Ishikawa (cell line): ENCODE results near the gene HSF5.

ENCODE experiments used
- EP300 ChIP-seq: IDR thresholded peaks from 2 replicates; pipeline ENCODE4 v1.6.1; 2012; ENCODE audit warnings: borderline replicate concordance
- RAD21 ChIP-seq: IDR thresholded peaks from 2 replicates; pipeline ENCODE4 v1.6.1; 2012; ENCODE audit warnings: low read depth
- TF ChIP-seq, protein P1 (sequence below): IDR thresholded peaks from 2 replicates; pipeline ENCODE4 v1.6.1; 2012; ENCODE audit warnings: low read depth, mild to moderate bottlenecking
- TF ChIP-seq, protein P2 (sequence below): IDR thresholded peaks from 2 replicates; pipeline ENCODE4 v1.6.1; 2012

DNA sequence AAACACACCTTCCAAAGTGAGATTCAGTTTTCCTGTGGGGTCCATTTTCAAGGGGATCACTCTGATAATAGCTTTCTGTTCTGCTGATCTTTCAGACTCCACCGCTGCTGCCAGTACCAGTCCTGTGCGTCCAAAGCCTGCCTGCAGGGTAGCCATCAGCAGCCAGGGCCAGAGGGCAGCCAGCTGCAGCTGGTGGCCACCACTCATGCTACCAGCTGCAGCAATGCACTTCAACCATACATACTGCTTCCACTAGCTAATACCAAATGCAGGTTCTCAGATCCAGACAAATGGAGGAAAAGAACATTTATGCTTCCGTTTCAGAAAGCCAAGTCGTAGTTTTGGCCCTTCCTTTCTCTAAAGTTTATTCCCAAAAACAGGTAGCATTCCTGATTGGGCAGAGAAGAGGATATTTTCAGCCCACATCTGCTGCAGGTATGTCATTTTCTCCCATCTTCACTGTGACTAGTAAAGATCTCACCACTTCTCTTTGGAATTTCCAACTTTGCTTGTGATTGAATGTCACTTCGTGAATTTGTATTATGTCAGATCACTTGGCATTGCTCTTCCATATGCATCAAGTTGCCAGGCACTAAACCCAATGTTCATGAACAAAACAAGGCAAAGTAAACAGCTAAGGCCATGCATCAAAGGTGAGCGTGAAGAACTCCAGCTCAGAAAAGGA is 72.7 kb downstream of the HSF5 start:
- TF ChIP-seq EP300 (no peak), RAD21 (no peak)
- TF ChIP-seq, protein P1, sequence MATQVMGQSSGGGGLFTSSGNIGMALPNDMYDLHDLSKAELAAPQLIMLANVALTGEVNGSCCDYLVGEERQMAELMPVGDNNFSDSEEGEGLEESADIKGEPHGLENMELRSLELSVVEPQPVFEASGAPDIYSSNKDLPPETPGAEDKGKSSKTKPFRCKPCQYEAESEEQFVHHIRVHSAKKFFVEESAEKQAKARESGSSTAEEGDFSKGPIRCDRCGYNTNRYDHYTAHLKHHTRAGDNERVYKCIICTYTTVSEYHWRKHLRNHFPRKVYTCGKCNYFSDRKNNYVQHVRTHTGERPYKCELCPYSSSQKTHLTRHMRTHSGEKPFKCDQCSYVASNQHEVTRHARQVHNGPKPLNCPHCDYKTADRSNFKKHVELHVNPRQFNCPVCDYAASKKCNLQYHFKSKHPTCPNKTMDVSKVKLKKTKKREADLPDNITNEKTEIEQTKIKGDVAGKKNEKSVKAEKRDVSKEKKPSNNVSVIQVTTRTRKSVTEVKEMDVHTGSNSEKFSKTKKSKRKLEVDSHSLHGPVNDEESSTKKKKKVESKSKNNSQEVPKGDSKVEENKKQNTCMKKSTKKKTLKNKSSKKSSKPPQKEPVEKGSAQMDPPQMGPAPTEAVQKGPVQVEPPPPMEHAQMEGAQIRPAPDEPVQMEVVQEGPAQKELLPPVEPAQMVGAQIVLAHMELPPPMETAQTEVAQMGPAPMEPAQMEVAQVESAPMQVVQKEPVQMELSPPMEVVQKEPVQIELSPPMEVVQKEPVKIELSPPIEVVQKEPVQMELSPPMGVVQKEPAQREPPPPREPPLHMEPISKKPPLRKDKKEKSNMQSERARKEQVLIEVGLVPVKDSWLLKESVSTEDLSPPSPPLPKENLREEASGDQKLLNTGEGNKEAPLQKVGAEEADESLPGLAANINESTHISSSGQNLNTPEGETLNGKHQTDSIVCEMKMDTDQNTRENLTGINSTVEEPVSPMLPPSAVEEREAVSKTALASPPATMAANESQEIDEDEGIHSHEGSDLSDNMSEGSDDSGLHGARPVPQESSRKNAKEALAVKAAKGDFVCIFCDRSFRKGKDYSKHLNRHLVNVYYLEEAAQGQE = no peak
- TF ChIP-seq, protein P2, sequence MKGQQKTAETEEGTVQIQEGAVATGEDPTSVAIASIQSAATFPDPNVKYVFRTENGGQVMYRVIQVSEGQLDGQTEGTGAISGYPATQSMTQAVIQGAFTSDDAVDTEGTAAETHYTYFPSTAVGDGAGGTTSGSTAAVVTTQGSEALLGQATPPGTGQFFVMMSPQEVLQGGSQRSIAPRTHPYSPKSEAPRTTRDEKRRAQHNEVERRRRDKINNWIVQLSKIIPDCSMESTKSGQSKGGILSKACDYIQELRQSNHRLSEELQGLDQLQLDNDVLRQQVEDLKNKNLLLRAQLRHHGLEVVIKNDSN = no peak
